ENCODE results near the gene CTSA.

DNA sequence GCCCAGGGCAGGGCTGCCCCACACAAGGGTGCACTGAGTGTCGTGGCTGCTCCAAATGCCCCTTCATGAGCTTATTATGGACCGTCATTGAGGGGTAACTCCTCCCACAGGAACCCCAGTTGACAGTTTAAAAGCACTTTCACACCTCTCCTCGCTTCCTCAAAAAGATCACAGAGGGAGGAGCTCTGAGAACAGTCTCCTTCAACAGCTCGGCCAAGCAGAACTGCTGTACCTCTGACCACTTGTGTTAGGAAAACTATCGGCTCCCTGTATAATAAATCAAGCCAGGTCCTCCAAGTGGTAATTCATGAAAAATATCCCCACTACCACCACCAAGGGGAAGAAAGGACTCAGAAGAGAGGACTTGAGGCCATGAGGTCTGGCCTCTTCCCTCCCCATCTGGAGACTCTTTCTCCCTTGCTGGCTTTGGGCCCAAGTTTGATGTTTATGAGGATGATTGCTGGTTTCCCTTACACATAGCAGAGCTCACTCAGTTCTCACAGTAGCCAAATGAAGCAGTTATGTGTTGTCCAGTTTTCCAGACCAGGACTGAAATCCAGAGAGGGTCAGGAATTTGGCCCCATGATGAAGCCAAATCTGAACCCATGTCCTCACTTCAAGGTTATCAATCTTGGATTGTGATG, 48.8 kb upstream of the CTSA start:
- TF ChIP-seq RAD21 (IDR thresholded peaks at IDR 0.05; ENCODE audit: low read depth) = no peak
- TF ChIP-seq, protein P1, sequence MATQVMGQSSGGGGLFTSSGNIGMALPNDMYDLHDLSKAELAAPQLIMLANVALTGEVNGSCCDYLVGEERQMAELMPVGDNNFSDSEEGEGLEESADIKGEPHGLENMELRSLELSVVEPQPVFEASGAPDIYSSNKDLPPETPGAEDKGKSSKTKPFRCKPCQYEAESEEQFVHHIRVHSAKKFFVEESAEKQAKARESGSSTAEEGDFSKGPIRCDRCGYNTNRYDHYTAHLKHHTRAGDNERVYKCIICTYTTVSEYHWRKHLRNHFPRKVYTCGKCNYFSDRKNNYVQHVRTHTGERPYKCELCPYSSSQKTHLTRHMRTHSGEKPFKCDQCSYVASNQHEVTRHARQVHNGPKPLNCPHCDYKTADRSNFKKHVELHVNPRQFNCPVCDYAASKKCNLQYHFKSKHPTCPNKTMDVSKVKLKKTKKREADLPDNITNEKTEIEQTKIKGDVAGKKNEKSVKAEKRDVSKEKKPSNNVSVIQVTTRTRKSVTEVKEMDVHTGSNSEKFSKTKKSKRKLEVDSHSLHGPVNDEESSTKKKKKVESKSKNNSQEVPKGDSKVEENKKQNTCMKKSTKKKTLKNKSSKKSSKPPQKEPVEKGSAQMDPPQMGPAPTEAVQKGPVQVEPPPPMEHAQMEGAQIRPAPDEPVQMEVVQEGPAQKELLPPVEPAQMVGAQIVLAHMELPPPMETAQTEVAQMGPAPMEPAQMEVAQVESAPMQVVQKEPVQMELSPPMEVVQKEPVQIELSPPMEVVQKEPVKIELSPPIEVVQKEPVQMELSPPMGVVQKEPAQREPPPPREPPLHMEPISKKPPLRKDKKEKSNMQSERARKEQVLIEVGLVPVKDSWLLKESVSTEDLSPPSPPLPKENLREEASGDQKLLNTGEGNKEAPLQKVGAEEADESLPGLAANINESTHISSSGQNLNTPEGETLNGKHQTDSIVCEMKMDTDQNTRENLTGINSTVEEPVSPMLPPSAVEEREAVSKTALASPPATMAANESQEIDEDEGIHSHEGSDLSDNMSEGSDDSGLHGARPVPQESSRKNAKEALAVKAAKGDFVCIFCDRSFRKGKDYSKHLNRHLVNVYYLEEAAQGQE (IDR thresholded peaks at IDR 0.05; ENCODE audit: low read depth) = no peak
- no peak for TF ChIP-seq YY1 (IDR thresholded peaks at IDR 0.05; ENCODE audit: low read depth)
- no peak for TF ChIP-seq TAF1 (IDR thresholded peaks at IDR 0.05; ENCODE audit: low read depth)
- no peak for TF ChIP-seq CREB1 (IDR thresholded peaks at IDR 0.05; ENCODE audit: low read depth)
- no peak for TF ChIP-seq CEBPB (IDR thresholded peaks at IDR 0.05)
- TF ChIP-seq EGR1 (IDR thresholded peaks at IDR 0.05) = no peak
- TF ChIP-seq, protein P2, sequence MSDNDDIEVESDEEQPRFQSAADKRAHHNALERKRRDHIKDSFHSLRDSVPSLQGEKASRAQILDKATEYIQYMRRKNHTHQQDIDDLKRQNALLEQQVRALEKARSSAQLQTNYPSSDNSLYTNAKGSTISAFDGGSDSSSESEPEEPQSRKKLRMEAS (IDR thresholded peaks at IDR 0.05) = no peak
- TF ChIP-seq FOXM1 (IDR thresholded peaks at IDR 0.05; ENCODE audit: borderline replicate concordance, low read depth) = no peak
- no peak for TF ChIP-seq EP300 (IDR thresholded peaks at IDR 0.05; ENCODE audit: borderline replicate concordance)

Data from Ishikawa (cell line).